ENCODE results near the gene CCDC192.
"Not testable (repeated sequence)": the region's sequence is repeated elsewhere in the genome, so short reads cannot be mapped to it uniquely, and the experiment has no call there.

CCDC192 gene, protein sequence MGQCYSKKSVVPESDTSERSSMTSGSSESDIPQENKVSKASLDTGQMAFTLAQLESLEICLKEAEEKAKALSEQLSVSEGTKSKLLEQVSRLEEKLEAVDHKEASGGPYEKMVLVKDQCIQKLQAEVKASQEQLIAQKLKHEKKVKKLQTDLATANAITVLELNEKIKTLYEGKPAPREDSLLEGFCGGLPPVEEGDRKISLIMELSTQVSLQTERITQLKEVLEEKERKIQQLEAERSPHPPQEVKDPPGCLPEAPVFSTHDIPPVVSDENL

DNA sequence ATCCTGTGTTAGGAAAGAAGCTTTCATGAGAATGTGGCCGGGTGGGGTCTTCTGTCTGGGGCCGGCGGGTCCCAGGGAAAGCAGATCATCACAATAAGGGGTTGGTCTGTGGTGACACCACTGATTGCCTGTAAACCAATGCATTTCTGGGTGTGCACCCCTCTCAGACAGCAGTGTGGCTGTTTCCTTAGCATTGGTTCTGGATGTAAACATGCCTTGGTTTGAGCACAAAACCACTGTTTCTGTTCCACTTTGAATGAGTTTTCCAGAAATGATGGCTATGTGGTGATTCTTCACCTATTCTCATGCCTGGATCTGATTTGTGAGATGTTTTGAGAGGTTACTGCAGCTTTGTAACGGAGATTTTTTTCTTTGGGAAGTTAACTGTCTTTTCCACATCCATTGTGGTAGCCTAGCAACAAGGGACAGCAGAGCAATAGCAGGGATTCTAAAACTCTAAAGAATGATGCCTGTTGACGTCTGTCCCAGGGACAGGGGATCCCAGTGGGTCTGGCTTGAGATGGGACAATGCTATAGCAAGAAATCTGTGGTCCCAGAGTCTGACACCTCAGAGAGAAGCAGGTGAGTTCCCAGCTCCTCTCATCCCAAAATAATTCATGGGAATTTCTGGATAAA is at the start of gene CCDC192:
CCDC192 (plus strand) TSS at position 466 of the 636 bp plus-strand sequence; CDS start at position 521, 55 bp downstream.
- DNase-seq, result no peak

DNA sequence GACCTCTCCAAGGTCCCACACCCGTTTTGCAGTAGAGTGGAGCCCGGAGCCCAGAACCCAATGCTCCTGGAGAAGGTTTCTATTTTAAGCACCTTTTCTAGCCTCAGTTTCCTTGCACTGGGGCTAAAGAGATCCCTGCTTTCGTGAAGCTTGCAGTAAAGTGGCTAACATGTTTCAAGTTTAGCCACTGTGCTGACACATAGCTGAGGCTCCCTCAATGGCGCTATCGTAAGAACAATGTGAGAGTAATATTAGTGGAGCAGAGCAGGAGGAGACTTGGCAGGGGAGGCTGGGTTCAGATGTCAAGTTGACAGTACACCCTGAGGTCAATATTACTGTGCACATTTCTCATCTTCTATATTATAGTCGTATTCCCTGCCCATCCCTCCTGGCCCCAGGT is 46.4 kb upstream of the CCDC192 start:
- no peak for DNase-seq

DNA sequence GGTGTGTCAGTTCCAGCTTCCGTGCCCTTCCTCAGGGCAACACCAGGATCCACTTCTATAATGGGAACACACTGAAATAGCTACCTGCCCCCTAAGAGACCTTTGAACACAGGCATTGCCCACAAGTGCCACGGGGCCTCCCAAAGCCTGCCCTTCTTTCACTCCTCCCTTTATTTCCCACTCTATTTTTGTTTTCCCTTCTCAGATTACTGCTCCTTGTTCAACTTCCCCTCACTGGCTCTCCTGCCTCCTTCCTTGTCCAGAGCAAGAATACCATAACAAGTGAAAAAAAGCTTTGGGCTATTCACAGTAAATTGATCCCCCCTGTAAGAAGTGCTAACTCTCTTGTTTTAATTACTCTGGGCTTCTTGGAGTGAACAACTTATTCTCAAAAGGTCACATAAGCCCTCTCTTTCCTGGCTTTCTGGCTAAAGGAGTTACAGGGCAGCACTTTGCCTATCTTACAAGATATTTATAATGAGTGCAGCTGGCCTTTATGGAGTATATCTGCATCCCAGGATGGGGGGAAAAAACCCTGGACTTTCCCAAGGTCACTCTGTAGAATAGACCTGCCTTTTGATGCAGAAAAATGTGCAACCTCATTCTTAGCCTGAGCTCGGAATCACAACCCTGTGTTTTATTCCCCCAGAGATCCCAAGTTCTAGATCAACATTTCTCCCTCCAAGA is 43.0 kb upstream of the CCDC192 start:
- no peak for DNase-seq

DNA sequence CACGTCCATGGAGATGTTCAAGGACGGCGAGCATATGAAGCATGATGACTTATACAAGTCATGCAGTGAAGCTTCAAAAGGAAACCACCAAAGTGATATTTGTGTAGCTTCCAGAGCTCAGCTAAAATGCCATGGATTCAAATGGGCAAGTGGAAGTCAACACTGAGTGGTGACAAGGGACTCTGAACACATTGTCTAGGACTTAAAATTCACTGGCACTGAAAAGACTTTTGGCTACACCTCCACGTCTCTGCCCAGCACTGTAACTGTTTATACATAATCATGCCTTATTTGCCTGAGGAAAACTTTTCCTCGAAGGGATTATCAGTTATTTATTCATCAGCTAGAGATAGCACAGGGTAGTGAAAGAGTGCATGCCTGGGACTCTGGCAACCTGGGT is 39.1 kb upstream of the CCDC192 start:
- DNase-seq, result no peak

DNA sequence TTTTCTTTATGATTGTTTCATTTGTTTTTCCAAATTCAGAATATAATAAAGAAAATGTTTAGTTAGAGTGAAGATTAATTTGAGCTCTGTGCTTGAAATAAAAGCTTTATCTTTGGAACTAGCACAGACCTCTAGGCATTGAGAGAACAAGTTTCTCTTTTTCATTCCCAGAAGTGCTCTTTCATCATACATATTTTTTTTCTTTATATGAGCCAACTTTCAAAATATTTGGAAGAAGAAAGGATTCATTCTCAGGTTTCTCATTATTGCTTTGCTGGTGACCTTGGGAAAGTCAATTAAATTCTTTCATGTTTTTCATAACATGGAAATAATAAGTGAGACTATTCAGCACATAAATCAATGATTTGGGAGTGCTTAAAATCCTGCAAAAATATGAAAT is 37.5 kb upstream of the CCDC192 start:
- no peak for DNase-seq

DNA sequence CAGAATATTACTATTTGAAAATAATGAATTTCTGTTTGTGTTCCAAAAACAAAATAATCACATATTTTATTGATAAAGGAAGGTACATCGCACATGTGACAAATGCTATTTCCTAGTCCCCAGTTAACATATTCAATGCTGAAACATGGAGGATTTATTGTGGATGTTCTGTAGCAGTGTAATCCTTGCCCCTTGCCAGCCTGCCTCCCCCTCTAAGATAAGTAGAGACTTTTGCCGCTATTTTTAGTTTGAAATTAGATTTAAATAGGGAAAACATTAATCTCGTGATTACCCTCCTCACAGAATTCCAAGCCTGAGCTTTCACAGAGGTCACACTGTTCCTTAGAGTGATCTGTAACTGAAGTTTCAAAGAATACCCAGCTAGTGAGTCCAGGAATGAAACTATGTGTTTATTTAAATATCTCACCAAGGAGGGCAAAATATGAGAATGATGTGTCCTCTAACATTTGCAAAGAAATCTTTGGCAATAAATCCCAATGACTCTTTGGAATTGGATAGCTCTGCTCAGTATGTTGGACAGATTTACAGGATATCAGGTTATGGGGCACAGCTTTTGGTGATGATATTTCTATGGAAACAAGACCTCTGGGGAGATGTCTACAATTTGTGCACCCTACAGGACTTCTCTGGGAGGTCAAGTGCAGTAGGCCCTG is 37.0 kb upstream of the CCDC192 start:
- DNase-seq, result no peak

DNA sequence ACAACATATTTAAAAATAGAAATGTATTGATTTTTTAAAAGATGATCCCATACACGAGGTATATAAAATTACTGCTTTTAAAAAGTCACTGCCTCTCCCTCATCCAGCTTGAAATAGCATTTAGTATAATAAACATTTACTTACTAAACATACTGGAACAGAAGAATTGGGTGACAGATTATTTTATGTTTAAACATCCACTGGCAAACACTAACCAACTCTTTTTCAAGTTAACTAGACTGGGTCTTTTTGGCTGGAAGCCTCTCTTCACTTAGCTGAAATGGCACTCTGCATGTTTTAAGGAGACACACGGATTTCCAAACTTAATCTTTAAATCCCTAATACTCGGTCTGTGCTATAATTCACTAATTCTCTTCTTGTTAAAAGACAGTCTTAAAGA is 35.3 kb upstream of the CCDC192 start:
- no peak for DNase-seq

DNA sequence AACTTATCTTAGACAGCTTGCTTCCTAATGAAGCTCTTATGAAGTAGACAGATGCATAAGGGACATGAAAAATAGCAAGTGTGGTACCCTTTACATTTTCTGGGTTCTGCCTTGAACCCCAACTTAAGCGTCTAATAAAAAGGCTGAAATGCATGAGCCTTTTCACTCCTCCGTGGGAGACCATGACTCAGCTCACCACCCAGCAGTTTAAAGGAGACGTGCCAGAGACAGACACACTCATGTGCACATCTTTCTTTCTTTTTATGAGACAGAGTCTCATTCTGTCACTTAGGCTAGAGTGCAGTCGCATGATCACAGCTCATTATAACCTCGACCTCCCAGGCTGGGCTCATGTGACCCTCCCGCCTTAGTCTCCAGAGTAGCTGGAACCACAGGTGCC is 32.0 kb upstream of the CCDC192 start:
- DNase-seq, result no peak

DNA sequence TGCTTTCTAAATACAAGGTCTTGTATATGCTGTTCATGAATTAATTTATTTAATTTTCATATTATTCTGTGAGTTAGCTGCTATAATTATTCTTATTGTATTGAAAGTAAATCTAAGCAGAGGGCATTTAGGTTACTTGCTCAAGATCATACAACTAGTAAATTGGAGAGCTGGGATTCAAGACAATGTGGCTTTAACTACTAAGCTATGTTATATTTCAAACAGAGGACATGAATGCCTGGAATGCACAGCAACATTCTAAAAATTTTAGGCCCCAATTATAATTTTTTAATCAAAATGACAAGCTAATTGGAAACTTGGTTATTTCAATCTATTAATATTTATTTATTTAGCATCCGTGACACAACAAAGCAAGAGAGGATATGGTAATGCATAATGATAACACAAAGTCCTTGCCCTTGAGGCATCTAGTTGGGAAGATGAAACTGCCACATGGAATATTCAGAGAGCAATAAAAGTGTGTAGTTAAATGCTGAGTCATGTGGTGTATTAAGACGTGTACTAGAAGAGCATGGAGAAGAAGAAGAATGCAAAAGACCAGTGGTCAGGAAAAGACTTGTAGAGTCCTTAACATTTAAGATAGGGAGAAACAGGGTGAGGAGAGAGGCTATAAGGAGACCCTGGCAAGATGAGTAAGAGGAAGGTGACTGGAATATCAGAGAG is 29.9 kb upstream of the CCDC192 start:
- DNase-seq, result no peak

DNA sequence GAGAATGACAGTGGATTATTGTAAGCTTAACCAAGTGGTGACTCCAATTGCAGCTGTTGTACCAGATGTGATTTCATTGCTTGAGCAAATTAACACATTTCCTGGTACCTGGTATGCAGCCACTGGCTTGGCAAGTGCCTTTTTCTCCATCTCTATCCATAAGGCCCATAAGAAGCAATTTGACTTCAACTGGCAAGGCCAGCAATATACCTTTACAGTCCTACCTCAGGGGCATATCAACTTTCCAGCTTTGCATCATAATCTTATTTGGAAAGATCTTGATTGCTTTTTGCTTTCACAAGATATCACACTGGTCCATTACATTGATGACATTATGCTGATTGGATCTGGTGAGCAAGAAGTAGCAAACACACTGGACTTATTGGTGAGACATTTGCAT is 26.2 kb upstream of the CCDC192 start:
- not testable (repeated sequence) for DNase-seq

DNA sequence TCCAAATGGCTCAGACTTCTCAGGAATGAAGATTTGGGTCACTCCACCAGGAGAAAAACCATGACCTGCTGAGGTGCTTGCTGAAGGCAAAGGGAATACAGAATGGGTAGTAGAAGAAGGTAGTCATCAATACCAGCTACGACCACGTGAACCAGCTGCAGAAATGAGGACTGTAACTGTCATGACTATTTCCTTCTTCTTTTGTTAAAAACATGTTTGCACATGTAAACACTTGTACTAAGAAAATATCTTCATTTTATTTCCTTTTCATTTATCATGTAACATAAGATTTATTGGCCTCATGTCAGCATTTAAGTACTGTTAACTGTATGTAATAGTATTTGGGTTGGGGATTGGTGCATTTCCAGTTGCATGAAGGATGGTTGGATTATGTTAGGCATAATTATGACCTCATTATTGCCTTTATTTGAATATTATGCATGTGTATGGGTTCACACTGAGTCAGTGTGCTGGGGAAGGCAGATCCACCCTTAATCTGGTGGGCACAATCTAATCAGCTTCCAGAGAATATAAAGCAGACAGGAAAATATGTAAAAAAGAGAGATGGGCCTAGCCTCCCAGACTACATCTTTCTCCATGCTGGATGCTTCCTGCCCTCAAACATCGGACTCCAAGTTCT is 23.4 kb upstream of the CCDC192 start:
- not testable (repeated sequence) for DNase-seq

DNA sequence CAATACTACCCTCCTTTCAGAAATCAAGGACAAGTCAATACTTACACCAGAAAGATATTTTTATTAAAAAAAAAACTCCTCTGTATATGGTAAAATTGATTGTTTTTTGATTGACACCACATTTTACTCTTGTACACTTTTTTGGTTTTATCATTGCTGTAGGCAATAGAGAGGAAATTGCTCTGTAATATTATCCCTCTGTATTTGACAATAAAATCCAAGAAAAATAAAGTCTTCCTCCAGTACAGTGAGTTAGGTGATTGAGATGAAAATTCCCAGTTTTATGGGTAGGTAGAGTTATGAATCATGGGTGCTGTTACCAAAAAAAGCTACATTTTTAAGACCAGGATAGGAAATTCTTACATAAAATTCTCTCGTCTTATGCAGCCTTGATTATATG is 22.6 kb upstream of the CCDC192 start:
- no peak for DNase-seq

DNA sequence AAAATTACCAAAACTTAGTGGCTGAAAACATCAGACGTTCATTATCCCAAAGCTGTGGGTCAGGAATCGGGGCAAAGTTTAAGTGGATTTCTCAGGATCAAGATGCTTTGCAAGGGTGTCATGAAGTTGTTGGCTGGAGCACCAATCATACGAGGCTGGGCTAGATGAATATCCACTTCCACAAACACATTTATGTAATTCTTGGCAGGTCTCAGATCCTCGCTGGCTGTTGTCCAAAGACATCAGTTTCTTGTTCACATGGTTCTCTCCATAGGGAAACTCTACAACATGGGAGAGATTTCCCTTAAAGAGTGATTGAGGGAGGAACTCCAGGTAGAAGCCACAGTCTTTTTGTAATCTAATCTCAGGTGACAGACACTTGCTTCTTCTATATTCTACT is 20.2 kb upstream of the CCDC192 start:
- no peak for DNase-seq

DNA sequence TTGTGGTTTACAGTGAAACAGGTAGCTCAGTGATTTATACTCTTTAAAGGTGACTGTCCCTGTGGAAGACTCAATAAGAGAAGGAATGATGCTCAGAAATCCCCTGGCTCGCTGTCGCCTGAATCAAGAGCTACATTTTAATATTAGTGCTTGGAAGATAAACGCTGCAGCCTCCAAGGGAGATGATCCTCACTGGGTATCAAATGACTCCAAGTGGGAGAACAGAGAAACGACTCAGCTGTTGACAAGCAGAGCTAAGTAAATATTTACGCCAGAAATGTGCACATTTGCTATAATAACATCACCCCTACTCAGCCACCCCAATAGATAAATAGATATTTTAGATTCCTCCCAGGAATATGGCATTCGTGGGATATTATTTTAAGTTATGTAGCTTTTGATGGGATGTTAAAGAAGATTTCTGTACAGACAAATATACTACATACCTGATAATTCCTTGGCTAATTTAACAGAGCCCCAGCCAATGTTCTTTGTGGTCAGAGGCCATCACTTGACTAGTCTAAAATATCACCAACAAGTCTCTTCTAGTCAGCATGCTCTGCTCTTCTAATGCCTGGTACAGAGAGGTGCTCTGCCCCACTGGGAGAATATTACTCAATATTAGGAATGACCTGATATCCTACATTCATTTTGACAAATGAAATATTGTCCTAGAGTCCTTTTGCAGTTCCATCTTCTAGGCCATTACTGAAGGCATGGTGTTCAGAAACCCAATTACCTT is 18.3 kb upstream of the CCDC192 start:
- DNase-seq, result no peak

DNA sequence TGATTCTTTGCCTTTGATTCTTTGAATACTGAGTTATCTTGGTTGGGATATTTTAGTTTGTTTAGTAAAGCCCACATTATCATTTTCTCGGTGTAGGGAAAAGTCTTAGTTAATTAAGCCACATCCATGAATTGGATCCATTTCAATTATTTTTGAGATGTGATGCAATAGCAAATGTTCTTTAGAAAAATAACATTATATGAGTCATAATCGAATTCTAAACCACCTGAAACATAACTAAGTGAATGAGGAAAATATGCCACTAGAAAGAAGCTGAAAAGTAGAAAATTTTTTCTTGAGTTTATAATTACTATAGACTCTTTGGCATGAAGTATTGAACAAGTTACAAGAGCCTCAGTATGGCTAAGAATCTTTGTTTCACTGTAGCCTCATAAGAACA is 17.5 kb upstream of the CCDC192 start:
- DNase-seq, result no peak

DNA sequence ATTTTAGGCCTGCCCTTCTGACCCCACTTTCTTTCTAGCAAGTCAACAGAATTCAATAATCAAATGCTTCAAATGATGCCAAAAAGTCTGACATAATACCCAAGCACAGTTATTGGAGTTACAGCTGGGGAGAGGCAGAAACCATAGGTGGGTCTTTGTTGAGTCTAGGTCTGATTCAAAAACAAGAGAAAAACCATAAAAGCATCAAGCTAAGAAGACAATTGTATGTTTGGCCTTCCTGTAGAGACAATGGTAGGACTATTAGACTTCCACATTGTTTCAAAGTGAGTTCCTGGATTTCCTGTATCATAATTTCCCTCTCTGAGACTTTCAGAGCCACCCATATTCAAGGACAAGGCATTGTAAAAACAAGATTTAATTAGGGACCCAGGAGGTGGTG is 16.8 kb upstream of the CCDC192 start:
- DNase-seq, result no peak

DNA sequence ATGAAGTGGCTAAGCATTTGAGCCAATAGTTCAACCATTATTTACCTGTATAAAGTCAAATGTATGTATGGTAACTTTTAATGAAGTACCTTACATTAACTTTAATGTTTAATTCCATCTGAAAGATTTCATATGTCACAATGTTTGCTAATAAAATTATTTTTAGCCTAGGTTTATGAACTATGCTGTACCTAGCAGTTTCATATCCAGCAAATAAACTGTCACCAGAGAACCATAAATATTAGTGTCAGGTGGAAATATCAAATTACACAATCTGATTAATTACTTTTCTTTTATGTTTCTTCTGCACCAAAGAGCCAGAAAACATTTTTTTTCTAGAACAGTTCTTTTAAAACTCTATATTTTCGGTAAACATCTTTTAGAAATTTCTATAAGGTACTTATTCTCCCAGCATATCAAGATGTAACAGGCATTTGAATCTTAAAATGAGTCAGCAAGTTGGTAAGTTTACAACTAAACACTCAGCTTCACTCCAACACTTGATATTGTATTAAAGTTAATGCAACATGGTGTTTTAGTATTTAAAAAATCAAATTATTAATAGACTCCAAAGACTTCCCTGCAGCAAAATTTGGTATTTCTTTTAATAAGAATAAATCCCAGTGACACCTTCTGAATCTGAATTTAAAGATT is 8.5 kb upstream of the CCDC192 start:
- no peak for DNase-seq

DNA sequence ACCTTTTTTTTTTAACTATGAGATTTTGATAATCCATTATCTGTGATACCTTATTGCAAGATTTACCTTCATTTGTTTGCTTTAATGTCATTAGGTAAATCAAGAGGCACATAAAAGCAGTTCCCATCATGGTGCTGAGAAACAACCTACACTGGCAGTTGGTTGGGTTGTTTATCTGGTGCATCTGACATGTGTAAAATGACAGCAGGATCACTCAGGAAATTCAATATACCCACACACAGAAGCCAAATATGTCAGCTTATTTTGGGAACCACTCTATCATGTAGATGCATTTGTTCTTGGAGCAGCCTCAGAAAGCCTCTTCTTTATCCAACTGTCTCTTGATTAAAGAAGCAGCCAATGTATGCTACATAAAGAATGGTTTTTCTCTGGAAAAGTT is 7.8 kb upstream of the CCDC192 start:
- no peak for DNase-seq

DNA sequence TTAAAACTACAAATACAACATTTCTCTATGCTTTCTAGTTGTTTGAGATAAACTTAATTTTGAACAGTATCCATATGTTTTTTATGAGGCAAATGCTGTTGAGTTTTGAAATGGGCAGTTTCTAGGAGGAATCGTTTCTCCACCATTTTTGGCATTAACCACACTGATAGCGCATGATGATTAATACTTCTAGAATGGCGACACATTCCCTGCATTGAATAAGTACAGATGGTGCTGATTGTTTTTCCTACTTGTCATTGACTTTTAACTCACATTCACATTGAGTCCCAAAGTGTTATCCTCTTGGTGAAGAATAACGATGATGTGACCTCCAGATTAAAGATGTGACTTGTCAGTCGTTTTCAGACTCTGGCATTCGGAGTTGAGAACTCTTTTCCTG is 6.5 kb upstream of the CCDC192 start:
- no peak for DNase-seq

DNA sequence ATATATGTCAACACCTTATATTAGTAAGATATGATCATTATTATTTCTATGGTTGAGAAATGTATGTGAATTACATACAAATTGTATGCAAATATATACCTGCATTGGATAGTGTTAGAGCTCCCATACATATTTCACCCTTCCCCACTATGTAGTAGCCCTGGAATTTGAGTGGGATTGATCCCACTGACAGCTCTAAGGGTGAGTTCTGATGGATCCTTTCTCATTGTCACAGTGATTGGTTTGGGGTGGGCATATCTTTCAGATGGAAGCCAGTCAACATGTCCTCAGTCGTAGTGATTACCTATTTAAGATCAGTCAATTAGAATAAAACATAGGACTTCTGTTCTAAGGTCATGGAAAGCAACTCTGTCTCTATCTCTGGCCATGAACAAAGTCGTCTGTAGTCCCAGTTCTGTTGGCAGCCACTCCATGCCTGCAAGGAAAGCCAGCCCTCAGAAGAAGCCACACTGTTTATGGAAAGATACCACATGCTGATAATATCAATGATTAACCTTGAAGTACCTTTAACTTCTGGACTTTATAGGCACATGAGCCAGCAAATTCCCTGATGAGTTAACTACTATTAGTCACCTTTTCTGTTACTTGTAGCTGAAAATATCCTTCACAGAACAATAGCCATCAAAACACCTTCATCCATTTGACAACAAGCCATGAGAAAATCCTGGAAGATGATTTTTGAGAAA is 5.1 kb upstream of the CCDC192 start:
- no peak for DNase-seq

DNA sequence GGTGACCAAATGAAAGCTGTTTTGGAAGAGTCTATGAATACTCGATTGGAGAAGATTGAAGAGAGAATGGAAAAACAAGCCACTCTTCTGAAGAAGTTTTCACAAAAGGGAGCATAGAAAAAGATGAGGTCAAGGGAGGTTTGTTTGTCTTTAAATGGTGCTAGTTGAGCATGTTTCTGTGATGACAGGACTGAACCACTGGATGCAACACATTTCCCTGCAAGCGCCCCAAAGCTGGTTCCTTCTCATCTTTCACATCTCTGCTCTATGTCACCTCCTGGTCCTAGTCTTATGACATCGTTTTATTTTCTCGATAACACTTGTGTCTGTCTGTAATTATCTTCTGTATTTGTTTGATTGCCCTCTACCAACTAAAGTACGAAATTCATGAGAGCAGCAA is 3.8 kb upstream of the CCDC192 start:
- no peak for DNase-seq

Measured in suppressor macrophage treated with lipopolysaccharide for 1 hour (primary cell).